Neural cell (in vitro differentiated cells): ENCODE results near the gene ABHD8. TPM values are rescaled to one million over a fixed set of nuclear protein-coding genes. Genes with fewer than 3 reads are reported as not detected.

Source experiments
- H2AFZ ChIP-seq: fragments of 200-600, 300-800 bp; sonication (generic), shearing (Covaris generic); 2 replicates; pipeline ENCODE4 v1.6.0; 2014; ENCODE audit warnings: low read depth, mild to moderate bottlenecking, antibody characterized with exemption, low read length, moderate library complexity
- H3F3A ChIP-seq: fragments of 200-600 bp; shearing (Covaris generic); 2 replicates; pipeline ENCODE4 v1.6.1; 2016; ENCODE audit warnings: mild to moderate bottlenecking, moderate library complexity, mixed read lengths, antibody characterized with exemption, low read length; ENCODE audit not compliant: insufficient read depth, poor library complexity, severe bottlenecking
- H3K27ac ChIP-seq: fragments of 200-600, 300-800 bp; sonication (generic), shearing (Covaris generic); 2 replicates; pipeline ENCODE4 v1.5.1; 2014; ENCODE audit warnings: mild to moderate bottlenecking, low read length, moderate library complexity
- H3K27me3 ChIP-seq: fragments of 300-800, 200-600 bp; sonication (generic), shearing (Covaris generic); 2 replicates; pipeline ENCODE4 v1.6.0; 2014; ENCODE audit warnings: mild to moderate bottlenecking, low read depth, low read length, moderate library complexity; ENCODE audit not compliant: insufficient read depth
- H3K36me3 ChIP-seq: fragments of 300-800, 200-600 bp; sonication (generic), shearing (Covaris generic); 2 replicates; pipeline ENCODE4 v1.5.1; 2014; ENCODE audit warnings: mild to moderate bottlenecking, antibody characterized with exemption, low read length, moderate library complexity; ENCODE audit not compliant: insufficient read depth
- H3K4me2 ChIP-seq: fragments of 300-800, 200-600 bp; sonication (generic), shearing (Covaris generic); 2 replicates; pipeline ENCODE4 v1.6.0; 2014; ENCODE audit warnings: mild to moderate bottlenecking, low read length
- H3K4me3 ChIP-seq: fragments of 300-800, 200-600 bp; sonication (generic), shearing (Covaris generic); 2 replicates; pipeline ENCODE4 v1.5.1; 2014; ENCODE audit warnings: mild to moderate bottlenecking, low read length, moderate library complexity
- H3K79me2 ChIP-seq: fragments of 200-600 bp; shearing (Covaris generic); replicated peaks from 2 replicates; pipeline ENCODE4 v1.6.0; 2014; ENCODE audit warnings: mild to moderate bottlenecking, low read length, moderate library complexity; ENCODE audit not compliant: insufficient read depth
- H3K9ac ChIP-seq: fragments of 300-800, 200-600 bp; sonication (generic), shearing (Covaris generic); 2 replicates; pipeline ENCODE4 v1.6.1; 2016; ENCODE audit warnings: mild to moderate bottlenecking, low read length, mixed read lengths
- H3K9me2 ChIP-seq: fragments of 200-600 bp; shearing (Covaris generic); 2 replicates; pipeline ENCODE4 v1.6.1; 2016; ENCODE audit warnings: mild to moderate bottlenecking, low read length, mixed read lengths; ENCODE audit not compliant: insufficient read depth
- H3K9me3 ChIP-seq: fragments of 200-600, 300-800 bp; sonication (generic), shearing (Covaris generic); 2 replicates; pipeline ENCODE4 v1.6.1; 2016; ENCODE audit warnings: mild to moderate bottlenecking, mixed run types, low read length, moderate library complexity, mixed read lengths
- H4K20me1 ChIP-seq: fragments of 200-600 bp; shearing (Covaris generic); 2 replicates; pipeline ENCODE4 v1.6.1; 2016; ENCODE audit warnings: mild to moderate bottlenecking, mixed run types; ENCODE audit not compliant: insufficient read depth
- EP300 ChIP-seq: fragments of 450-650 bp; conservative IDR thresholded peaks from 2 replicates; pipeline ENCODE4 v1.6.1; 2014; ENCODE audit warnings: antibody characterized with exemption, mild to moderate bottlenecking, moderate library complexity; ENCODE audit not compliant: poor library complexity, severe bottlenecking
- EZH2 ChIP-seq: fragments of 200-600, 300-800 bp; shearing (Covaris generic), sonication (generic); IDR thresholded peaks from 2 replicates; pipeline ENCODE4 v1.6.1; 2014; ENCODE audit warnings: antibody characterized with exemption, low read length, borderline replicate concordance, mild to moderate bottlenecking; ENCODE audit not compliant: insufficient read depth, poor library complexity, severe bottlenecking
- MXI1 ChIP-seq: fragments of 450-650 bp; conservative IDR thresholded peaks from 2 replicates; pipeline ENCODE4 v1.6.1; 2014; ENCODE audit warnings: antibody characterized with exemption, mild to moderate bottlenecking; ENCODE audit not compliant: poor library complexity, severe bottlenecking
- POLR2AphosphoS5 ChIP-seq: IDR thresholded peaks from 2 replicates; pipeline ENCODE4 v1.6.1; 2012
- RAD21 ChIP-seq: fragments of 450-650 bp; conservative IDR thresholded peaks from 2 replicates; pipeline ENCODE4 v1.6.1; 2014; ENCODE audit warnings: antibody characterized with exemption, mild to moderate bottlenecking, moderate library complexity
- SMC3 ChIP-seq: fragments of 450-650 bp; conservative IDR thresholded peaks from 2 replicates; pipeline ENCODE4 v1.6.1; 2014; ENCODE audit warnings: antibody characterized with exemption, mild to moderate bottlenecking, moderate library complexity; ENCODE audit not compliant: poor library complexity
- TAF1 ChIP-seq: IDR thresholded peaks from 2 replicates; pipeline ENCODE4 v1.6.1; 2012; ENCODE audit warnings: low read depth
- polyA plus RNA-seq: library from polyadenylated mRNA; depleted of rRNA; stranded (reverse); fragments of >200 nt; gene quantifications from 2 replicates; pipeline ENCODE4 v1.2.3, GENCODE V29; 2014
- TF ChIP-seq, protein P1 (sequence below): fragments of 450-650 bp; IDR thresholded peaks from 2 replicates; pipeline ENCODE4 v1.5.1; 2014; ENCODE audit warnings: antibody characterized with exemption, mild to moderate bottlenecking, moderate library complexity; ENCODE audit not compliant: poor library complexity, severe bottlenecking
- TF ChIP-seq, protein P2 (sequence below): IDR thresholded peaks from 2 replicates; pipeline ENCODE4 v1.6.1; 2012; ENCODE audit warnings: borderline replicate concordance

ABHD8 gene
- polyA plus RNA-seq, 1 donor from 2014 or later: 28.1 TPM

DNA sequence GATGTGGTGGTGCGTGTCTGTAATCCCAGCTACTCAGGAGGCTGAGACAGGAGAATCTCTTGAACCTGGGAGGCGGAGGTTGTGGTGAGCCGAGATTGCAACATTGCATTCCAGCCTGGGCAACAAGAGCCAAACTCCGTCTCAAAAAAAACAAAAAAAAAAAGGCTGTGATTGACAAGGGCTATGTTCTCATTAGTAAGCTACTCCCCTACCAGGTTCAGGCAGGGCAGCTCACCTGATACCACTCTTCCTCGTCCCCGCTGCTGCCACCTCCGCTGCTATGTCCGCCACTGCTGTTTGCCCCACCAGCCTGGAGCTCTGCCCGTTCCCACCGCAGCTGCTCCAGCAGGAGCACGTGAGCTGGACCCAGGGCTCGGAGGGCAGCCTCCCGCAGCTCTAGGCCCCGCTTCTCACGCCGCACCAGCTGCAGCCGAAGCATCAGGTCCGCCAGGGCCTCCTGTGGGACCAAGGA lies 48.0 kb downstream of the ABHD8 start:
- Histone ChIP-seq H3K4me2 (no peak overlapping the region), H3K79me2 (no peaks in the 10 kb centered on the region), H3K27ac (no peak overlapping the region), H3K4me3 (no peak overlapping the region), H3F3A (no peaks in the 10 kb centered on the region), H3K27me3 (no peaks in the 10 kb centered on the region), H3K9me2 (no peaks in the 10 kb centered on the region), H3K9ac (no peak overlapping the region), H4K20me1 (no peaks in the 10 kb centered on the region), H2AFZ (no peak overlapping the region), H3K36me3 (no peaks in the 10 kb centered on the region), H3K9me3 (peaks cover 8% of the 10 kb centered on the region)
- TF ChIP-seq EP300 (no peak), SMC3 (no peak), MXI1 (no peak), TAF1 (no peak)

DNA sequence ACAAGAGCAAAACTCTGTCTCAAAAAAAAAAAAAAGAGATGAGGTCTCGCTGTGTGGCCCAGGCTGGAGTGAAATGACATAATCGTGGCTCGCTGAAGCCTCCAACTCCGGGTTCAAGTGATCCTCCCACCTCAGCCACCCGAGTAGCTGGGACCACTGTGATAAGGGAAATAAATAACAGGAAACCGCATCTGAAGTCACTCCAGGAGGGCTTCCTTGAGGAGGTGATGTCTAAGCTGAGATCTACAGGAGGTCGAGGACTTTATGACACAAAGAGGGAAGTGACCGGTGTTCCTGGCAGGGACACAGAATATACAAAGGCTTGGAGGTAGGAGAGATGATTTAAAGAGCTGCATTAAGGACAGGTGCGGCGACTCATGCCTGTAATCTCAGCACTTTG lies 48.6 kb downstream of the ABHD8 start:
- no peak overlapping the region for H3K4me2 ChIP-seq
- no peaks in the 10 kb centered on the region for H3K9me2 ChIP-seq
- H3K9me3 ChIP-seq: peaks cover 7% of the 10 kb centered on the region
- TF ChIP-seq POLR2AphosphoS5 (no peak), EP300 (no peak), SMC3 (no peak), TAF1 (no peak), MXI1 (no peak), RAD21 (no peak), EZH2 (no peak)
- TF ChIP-seq, protein P1, sequence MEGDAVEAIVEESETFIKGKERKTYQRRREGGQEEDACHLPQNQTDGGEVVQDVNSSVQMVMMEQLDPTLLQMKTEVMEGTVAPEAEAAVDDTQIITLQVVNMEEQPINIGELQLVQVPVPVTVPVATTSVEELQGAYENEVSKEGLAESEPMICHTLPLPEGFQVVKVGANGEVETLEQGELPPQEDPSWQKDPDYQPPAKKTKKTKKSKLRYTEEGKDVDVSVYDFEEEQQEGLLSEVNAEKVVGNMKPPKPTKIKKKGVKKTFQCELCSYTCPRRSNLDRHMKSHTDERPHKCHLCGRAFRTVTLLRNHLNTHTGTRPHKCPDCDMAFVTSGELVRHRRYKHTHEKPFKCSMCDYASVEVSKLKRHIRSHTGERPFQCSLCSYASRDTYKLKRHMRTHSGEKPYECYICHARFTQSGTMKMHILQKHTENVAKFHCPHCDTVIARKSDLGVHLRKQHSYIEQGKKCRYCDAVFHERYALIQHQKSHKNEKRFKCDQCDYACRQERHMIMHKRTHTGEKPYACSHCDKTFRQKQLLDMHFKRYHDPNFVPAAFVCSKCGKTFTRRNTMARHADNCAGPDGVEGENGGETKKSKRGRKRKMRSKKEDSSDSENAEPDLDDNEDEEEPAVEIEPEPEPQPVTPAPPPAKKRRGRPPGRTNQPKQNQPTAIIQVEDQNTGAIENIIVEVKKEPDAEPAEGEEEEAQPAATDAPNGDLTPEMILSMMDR: no peak
- TF ChIP-seq, protein P2, sequence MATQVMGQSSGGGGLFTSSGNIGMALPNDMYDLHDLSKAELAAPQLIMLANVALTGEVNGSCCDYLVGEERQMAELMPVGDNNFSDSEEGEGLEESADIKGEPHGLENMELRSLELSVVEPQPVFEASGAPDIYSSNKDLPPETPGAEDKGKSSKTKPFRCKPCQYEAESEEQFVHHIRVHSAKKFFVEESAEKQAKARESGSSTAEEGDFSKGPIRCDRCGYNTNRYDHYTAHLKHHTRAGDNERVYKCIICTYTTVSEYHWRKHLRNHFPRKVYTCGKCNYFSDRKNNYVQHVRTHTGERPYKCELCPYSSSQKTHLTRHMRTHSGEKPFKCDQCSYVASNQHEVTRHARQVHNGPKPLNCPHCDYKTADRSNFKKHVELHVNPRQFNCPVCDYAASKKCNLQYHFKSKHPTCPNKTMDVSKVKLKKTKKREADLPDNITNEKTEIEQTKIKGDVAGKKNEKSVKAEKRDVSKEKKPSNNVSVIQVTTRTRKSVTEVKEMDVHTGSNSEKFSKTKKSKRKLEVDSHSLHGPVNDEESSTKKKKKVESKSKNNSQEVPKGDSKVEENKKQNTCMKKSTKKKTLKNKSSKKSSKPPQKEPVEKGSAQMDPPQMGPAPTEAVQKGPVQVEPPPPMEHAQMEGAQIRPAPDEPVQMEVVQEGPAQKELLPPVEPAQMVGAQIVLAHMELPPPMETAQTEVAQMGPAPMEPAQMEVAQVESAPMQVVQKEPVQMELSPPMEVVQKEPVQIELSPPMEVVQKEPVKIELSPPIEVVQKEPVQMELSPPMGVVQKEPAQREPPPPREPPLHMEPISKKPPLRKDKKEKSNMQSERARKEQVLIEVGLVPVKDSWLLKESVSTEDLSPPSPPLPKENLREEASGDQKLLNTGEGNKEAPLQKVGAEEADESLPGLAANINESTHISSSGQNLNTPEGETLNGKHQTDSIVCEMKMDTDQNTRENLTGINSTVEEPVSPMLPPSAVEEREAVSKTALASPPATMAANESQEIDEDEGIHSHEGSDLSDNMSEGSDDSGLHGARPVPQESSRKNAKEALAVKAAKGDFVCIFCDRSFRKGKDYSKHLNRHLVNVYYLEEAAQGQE: no peak
- H3K79me2 ChIP-seq: no peaks in the 10 kb centered on the region
- no peak overlapping the region for H3K4me3 ChIP-seq
- no peaks in the 10 kb centered on the region for H4K20me1 ChIP-seq
- no peak overlapping the region for H2AFZ ChIP-seq
- no peaks in the 10 kb centered on the region for H3K27me3 ChIP-seq
- H3K9ac ChIP-seq: no peak overlapping the region
- no peaks in the 10 kb centered on the region for H3F3A ChIP-seq
- no peaks in the 10 kb centered on the region for H3K36me3 ChIP-seq
- no peak overlapping the region for H3K27ac ChIP-seq
